ENCODE results near the gene ZNF445. TPM values are rescaled to one million over a fixed set of nuclear protein-coding genes. Genes with fewer than 3 reads are reported as not detected.

Gene ZNF445
- total RNA-seq, 2 donors from 2014 or later = 4.9 to 7.8 TPM

- H3K36me3 ChIP-seq (replicated peaks in 1 of 2; ENCODE audit: insufficient read depth in 1 of 2, low read depth in 2 of 2) = no peaks in the 10 kb centered on the region
- no peak for ATAC-seq
- H3K4me1 ChIP-seq = no peaks in the 10 kb centered on the region
- intact Hi-C loops (cut with DNase I) = no loop called here
- no peak overlapping the region for H3K4me3 ChIP-seq
- TF ChIP-seq POLR2A (IDR thresholded peaks at IDR 0.05) = no peak
- TF ChIP-seq, protein P1, sequence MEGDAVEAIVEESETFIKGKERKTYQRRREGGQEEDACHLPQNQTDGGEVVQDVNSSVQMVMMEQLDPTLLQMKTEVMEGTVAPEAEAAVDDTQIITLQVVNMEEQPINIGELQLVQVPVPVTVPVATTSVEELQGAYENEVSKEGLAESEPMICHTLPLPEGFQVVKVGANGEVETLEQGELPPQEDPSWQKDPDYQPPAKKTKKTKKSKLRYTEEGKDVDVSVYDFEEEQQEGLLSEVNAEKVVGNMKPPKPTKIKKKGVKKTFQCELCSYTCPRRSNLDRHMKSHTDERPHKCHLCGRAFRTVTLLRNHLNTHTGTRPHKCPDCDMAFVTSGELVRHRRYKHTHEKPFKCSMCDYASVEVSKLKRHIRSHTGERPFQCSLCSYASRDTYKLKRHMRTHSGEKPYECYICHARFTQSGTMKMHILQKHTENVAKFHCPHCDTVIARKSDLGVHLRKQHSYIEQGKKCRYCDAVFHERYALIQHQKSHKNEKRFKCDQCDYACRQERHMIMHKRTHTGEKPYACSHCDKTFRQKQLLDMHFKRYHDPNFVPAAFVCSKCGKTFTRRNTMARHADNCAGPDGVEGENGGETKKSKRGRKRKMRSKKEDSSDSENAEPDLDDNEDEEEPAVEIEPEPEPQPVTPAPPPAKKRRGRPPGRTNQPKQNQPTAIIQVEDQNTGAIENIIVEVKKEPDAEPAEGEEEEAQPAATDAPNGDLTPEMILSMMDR (IDR thresholded peaks at IDR 0.05) = no peak
- no peak overlapping the region for H3K27ac ChIP-seq
- H3K9me3 ChIP-seq = no peaks in the 10 kb centered on the region
- WGBS, 2 donors = 90 to 93% methylated on average over 7 to 11 of the region's 11 CpGs
- H3K27me3 ChIP-seq = no peaks in the 10 kb centered on the region
- DNase-seq = no peak
Observed at GRCh38 chr3:44416031-44417030, 61.1 kb downstream of the ZNF445 start.

GRCh38 chr3:44415421-44415820, 62.0 kb downstream of the ZNF445 start:
- ATAC-seq = no peak
- WGBS, 2 donors = 69 to 94% methylated on average over 4 to 11 of the region's 11 CpGs
- intact Hi-C loops (cut with DNase I) = no loop called here

DNA sequence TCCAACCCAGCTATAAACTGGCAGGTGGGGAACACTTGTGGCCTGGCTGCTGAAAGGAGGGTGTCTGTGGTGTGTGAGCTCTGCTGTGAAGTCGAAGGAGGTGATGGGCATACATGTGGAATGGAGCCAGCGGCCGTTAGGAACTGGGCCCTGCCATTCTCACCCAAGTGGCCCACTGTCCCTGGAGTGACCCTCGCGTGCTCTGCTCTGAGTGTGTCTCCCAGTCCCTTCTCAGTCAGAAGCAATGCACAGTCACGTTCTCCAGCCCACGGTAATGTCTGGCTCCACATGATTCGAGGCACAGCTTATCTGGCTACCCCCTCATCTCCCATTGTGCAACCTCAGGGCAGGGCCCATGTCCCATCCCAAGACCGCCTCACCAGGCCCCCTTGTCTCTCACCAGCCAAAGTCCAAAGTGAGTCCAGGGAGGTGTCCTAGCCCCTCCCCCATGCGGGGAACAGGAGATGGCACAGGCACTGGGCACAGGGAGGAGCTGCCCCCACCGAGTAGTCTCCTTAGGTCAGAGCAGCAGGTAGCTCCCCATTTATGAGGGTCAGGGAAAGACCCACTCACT, 62.9 kb downstream of the ZNF445 start:
- WGBS, 2 donors = 72 to 82% methylated on average over 8 to 11 of the region's 11 CpGs
- no peak for TF ChIP-seq POLR2A (IDR thresholded peaks at IDR 0.05)
- TF ChIP-seq, protein P1 (IDR thresholded peaks at IDR 0.05) = no peak
- intact Hi-C loops (cut with DNase I) = no loop called here
- Histone ChIP-seq H3K4me1 (no peaks in the 10 kb centered on the region), H3K27me3 (no peaks in the 10 kb centered on the region), H3K9me3 (no peaks in the 10 kb centered on the region), H3K27ac (no peak overlapping the region), H3K4me3 (no peak overlapping the region), H3K36me3 (replicated peaks in 1 of 2; ENCODE audit: insufficient read depth in 1 of 2, low read depth in 2 of 2) (no peaks in the 10 kb centered on the region)
- DNase-seq (no peak), ATAC-seq (no peak)

More at GRCh38 chr3:44415421-44415820, 62.0 kb downstream of the ZNF445 start:
- Histone ChIP-seq H3K36me3 (replicated peaks in 1 of 2; ENCODE audit: insufficient read depth in 1 of 2, low read depth in 2 of 2) (no peaks in the 10 kb centered on the region), H3K27ac (no peak overlapping the region), H3K27me3 (no peaks in the 10 kb centered on the region), H3K4me3 (no peak overlapping the region), H3K9me3 (no peaks in the 10 kb centered on the region), H3K4me1 (no peaks in the 10 kb centered on the region)
- no peak for DNase-seq
- TF ChIP-seq, protein P1 (IDR thresholded peaks at IDR 0.05) = no peak
- no peak for TF ChIP-seq POLR2A (IDR thresholded peaks at IDR 0.05)

- no peaks in the 10 kb centered on the region for H3K27me3 ChIP-seq
- H3K27ac ChIP-seq = no peak overlapping the region
- TF ChIP-seq, protein P1 (IDR thresholded peaks at IDR 0.05) = no peak
- TF ChIP-seq POLR2A (IDR thresholded peaks at IDR 0.05) = no peak
- intact Hi-C loops (cut with DNase I) = no loop called here
- no peak for DNase-seq
- ATAC-seq = no peak
- no peaks in the 10 kb centered on the region for H3K9me3 ChIP-seq
- no peak overlapping the region for H3K4me3 ChIP-seq
- H3K4me1 ChIP-seq = no peaks in the 10 kb centered on the region
- no peaks in the 10 kb centered on the region for H3K36me3 ChIP-seq (replicated peaks in 1 of 2; ENCODE audit: insufficient read depth in 1 of 2, low read depth in 2 of 2)
- 69 to 71% methylated on average over 8 to 10 of the region's 10 CpGs for WGBS, 2 donors
Observed at GRCh38 chr3:44412365-44412764, 65.1 kb downstream of the ZNF445 start.

All from body of pancreas (tissue), 4 donors.